Putamen (tissue), 1 donor: ENCODE data around the gene CIRBP.

Source experiments
- DNase-seq: peaks from one replicate; pipeline ENCODE4 v3.0.0-alpha.2; 2016; ENCODE audit warnings: low spot score

CIRBP gene

GRCh38 chr19:1280636-1281568 is 11.8 kb downstream of the CIRBP start:
- no peak for DNase-seq

- no peak for DNase-seq
Measured at GRCh38 chr19:1281569-1282287, 12.6 kb downstream of the CIRBP start.

GRCh38 chr19:1282588-1283206 is 13.6 kb downstream of the CIRBP start:
- no peak for DNase-seq

GRCh38 chr19:1283207-1283916 is 14.2 kb downstream of the CIRBP start:
- no peak for DNase-seq

GRCh38 chr19:1283917-1284292 is 14.8 kb downstream of the CIRBP start:
- no peak for DNase-seq

- no peak for DNase-seq
Measured at GRCh38 chr19:1284293-1284978, 15.3 kb downstream of the CIRBP start.

GRCh38 chr19:1284979-1285736 is 16.0 kb downstream of the CIRBP start:
- DNase-seq: no peak

- no peak for DNase-seq
Measured at GRCh38 chr19:1285737-1286360, 16.7 kb downstream of the CIRBP start, which contains the start of gene EFNA2. EFNA2 (plus strand) TSS chr19:1285873; CDS start chr19:1286169, 296 bp downstream.

- no peak for DNase-seq
Measured at GRCh38 chr19:1286487-1287353, 17.6 kb downstream of the CIRBP start.

GRCh38 chr19:1287354-1288225 is 18.5 kb downstream of the CIRBP start:
- DNase-seq: no peak

- DNase-seq: no peak
Measured at GRCh38 chr19:1288226-1288612, 19.1 kb downstream of the CIRBP start.

GRCh38 chr19:1288833-1289685 is 19.9 kb downstream of the CIRBP start:
- no peak for DNase-seq

GRCh38 chr19:1289686-1290025 is 20.5 kb downstream of the CIRBP start:
- DNase-seq: no peak

GRCh38 chr19:1290196-1290702 is 21.1 kb downstream of the CIRBP start:
- DNase-seq: no peak

GRCh38 chr19:1290703-1291651 is 21.8 kb downstream of the CIRBP start:
- no peak for DNase-seq
